ENCODE measurements around the gene MCOLN1. TPM values are rescaled to one million over a fixed set of nuclear protein-coding genes. Genes with fewer than 3 reads are reported as not detected.
A peak's percentile ranks its signal among the peaks of the same experiment; 100 is the strongest.

Gene MCOLN1
- total RNA-seq, 1 donor from 2014 or later, result 39.8 TPM

- no peak overlapping the region for H3K27ac Mint-ChIP-seq (ENCODE audit: unreplicated experiment)
- H3K4me3 Mint-ChIP-seq (ENCODE audit: unreplicated experiment), result no peak overlapping the region
- DNase-seq, result no peak
- H3K4me1 Mint-ChIP-seq (ENCODE audit: low read depth, unreplicated experiment), result peaks cover 11% of the 10 kb centered on the region
- TF ChIP-seq, protein P1, sequence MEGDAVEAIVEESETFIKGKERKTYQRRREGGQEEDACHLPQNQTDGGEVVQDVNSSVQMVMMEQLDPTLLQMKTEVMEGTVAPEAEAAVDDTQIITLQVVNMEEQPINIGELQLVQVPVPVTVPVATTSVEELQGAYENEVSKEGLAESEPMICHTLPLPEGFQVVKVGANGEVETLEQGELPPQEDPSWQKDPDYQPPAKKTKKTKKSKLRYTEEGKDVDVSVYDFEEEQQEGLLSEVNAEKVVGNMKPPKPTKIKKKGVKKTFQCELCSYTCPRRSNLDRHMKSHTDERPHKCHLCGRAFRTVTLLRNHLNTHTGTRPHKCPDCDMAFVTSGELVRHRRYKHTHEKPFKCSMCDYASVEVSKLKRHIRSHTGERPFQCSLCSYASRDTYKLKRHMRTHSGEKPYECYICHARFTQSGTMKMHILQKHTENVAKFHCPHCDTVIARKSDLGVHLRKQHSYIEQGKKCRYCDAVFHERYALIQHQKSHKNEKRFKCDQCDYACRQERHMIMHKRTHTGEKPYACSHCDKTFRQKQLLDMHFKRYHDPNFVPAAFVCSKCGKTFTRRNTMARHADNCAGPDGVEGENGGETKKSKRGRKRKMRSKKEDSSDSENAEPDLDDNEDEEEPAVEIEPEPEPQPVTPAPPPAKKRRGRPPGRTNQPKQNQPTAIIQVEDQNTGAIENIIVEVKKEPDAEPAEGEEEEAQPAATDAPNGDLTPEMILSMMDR (IDR thresholded peaks at IDR 0.05; ENCODE audit: partially characterized antibody, unreplicated experiment), result no peak
- H3K9me3 Mint-ChIP-seq (ENCODE audit: unreplicated experiment), result peaks cover 5% of the 10 kb centered on the region
- H3K27me3 Mint-ChIP-seq (ENCODE audit: unreplicated experiment), result peaks cover 2% of the 10 kb centered on the region
- H3K36me3 Mint-ChIP-seq (ENCODE audit: unreplicated experiment), result no peaks in the 10 kb centered on the region
These were observed 39.6 kb upstream of the MCOLN1 start for GRCh38 chr19:7482584-7483439.

DNA sequence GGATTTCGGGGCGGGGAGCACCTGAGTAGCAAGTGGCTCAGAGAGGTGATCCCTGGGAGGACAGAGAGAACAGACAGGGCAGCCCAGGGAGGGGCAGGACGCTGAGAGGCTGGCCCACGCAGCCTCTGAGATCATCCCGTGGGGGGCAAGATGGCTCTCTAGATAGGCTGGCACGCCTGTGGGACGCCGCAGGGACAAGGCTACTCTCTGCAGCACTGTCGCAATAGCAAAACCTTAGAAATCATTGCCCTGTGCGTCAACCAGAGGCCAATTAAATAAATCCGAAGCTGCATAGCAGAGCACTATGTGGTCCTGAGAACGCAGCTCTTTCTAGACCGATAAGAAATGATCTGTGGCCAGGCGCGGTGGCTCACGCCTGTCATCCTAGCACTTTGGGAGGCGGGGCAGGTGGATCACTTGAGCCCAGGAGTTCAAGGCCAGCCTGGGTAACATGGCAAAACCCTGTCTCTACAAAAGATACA, 38.7 kb upstream of the MCOLN1 start:
- H3K27ac Mint-ChIP-seq (ENCODE audit: unreplicated experiment), result no peak overlapping the region
- H3K9me3 Mint-ChIP-seq (ENCODE audit: unreplicated experiment), result peaks cover 4% of the 10 kb centered on the region
- no peak for DNase-seq
- H3K27me3 Mint-ChIP-seq (ENCODE audit: unreplicated experiment), result peaks cover 3% of the 10 kb centered on the region
- peaks cover 11% of the 10 kb centered on the region for H3K4me1 Mint-ChIP-seq (ENCODE audit: low read depth, unreplicated experiment)
- H3K36me3 Mint-ChIP-seq (ENCODE audit: unreplicated experiment), result no peaks in the 10 kb centered on the region
- TF ChIP-seq, protein P1 (IDR thresholded peaks at IDR 0.05; ENCODE audit: partially characterized antibody, unreplicated experiment), result no peak
- H3K4me3 Mint-ChIP-seq (ENCODE audit: unreplicated experiment), result no peak overlapping the region

DNA sequence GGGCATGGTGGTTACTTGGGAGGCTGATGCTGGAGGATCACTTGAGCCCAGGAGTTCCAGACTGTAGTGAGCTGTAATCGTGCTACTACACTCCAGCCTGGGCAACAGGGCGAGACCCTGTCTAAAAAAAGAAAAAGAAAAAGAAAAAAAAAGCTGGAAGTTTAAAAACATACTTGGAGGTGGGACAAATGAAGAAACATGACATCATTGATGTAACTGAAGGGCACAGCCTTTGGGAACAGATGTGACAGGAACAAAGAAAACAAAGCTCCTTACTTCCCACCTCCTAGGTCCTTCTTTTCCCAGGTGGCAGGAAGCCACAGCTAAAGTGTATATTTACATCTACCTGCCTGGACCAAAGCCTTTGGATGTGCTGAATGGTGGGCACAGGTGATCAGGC, 35.5 kb upstream of the MCOLN1 start:
- H3K4me3 Mint-ChIP-seq (ENCODE audit: unreplicated experiment), result no peak overlapping the region

GRCh38 chr19:7488736-7489353, 33.6 kb upstream of the MCOLN1 start, which contains the start of gene PEX11G:
Gene PEX11G, minus strand, starts transcription at chr19:7489035. Its CDS starts 25 bp downstream, at chr19:7489010.
- peak within 1 kb of the TSS; percentile 78 for H3K4me3 Mint-ChIP-seq (ENCODE audit: unreplicated experiment)

More for the DNA sequence above, 35.5 kb upstream of the MCOLN1 start:
- Mint-ChIP-seq H3K9me3 (ENCODE audit: unreplicated experiment) (peaks cover 8% of the 10 kb centered on the region), H3K36me3 (ENCODE audit: unreplicated experiment) (peaks cover 4% of the 10 kb centered on the region), H3K4me1 (ENCODE audit: low read depth, unreplicated experiment) (peaks cover 6% of the 10 kb centered on the region), H3K27ac (ENCODE audit: unreplicated experiment) (no peak overlapping the region), H3K27me3 (ENCODE audit: unreplicated experiment) (peaks cover 8% of the 10 kb centered on the region)
- TF ChIP-seq, protein P1 (IDR thresholded peaks at IDR 0.05; ENCODE audit: partially characterized antibody, unreplicated experiment), result no peak
- DNase-seq, result no peak

More at GRCh38 chr19:7488736-7489353, 33.6 kb upstream of the MCOLN1 start, which contains the start of gene PEX11G:
- peak; percentile 97 for DNase-seq
- Mint-ChIP-seq H3K9me3 (ENCODE audit: unreplicated experiment) (peaks cover 10% of the 10 kb centered on the region), H3K36me3 (ENCODE audit: unreplicated experiment) (peaks cover 4% of the 10 kb centered on the region), H3K27ac (ENCODE audit: unreplicated experiment) (peak within 1 kb of the TSS; percentile 97), H3K27me3 (ENCODE audit: unreplicated experiment) (peaks cover 10% of the 10 kb centered on the region), H3K4me1 (ENCODE audit: low read depth, unreplicated experiment) (peaks cover 6% of the 10 kb centered on the region)
- TF ChIP-seq, protein P1 (IDR thresholded peaks at IDR 0.05; ENCODE audit: partially characterized antibody, unreplicated experiment), result no peak

Measured in glutamatergic neuron (in vitro differentiated cells).